ENCODE measurements around the gene IFFO2. TPM values are rescaled to one million over a fixed set of nuclear protein-coding genes. Genes with fewer than 3 reads are reported as not detected.

The IFFO2 gene
- total and polyA plus RNA-seq, 2 of the 8 experiments (the other 6 are each of a cell fraction or from before 2014, with no cell fraction given) = 6.6 to 10.4 TPM

GRCh38 chr1:18974005-18974404 is 17.5 kb upstream of the IFFO2 start:
- Histone ChIP-seq H4K20me1 (replicated peaks in 1 of 2; ENCODE audit: control insufficient read depth in 1 of 2, insufficient read depth in 2 of 2, low read length in 2 of 2) (no peaks in the 10 kb centered on the region), H3K14ac (ENCODE audit: insufficient read length) (no peak overlapping the region), H3K4me2 (ENCODE audit: insufficient read depth in 1 of 2, low read depth in 2 of 2, low read length in 2 of 2) (no peak overlapping the region), H3K27me3 (replicated peaks in 1 of 4; ENCODE audit: control insufficient read depth in 3 of 4, extremely low read depth in 1 of 4, insufficient read depth in 3 of 4, low read length in 3 of 4) (no peaks in the 10 kb centered on the region), H2BK12ac (ENCODE audit: low read depth, low read length) (no peak overlapping the region), H2BK15ac (ENCODE audit: low read length) (no peak overlapping the region), H3K4ac (replicated peaks; ENCODE audit: insufficient read length, low read depth, low read length) (no peak overlapping the region), H3K27ac (ENCODE audit: low read depth, low read length) (no peak overlapping the region), H3K18ac (ENCODE audit: extremely low read depth, low read length) (no peak overlapping the region), H3K79me1 (ENCODE audit: low read depth, low read length) (no peaks in the 10 kb centered on the region), H4K5ac (ENCODE audit: insufficient read length, low read depth, low read length) (no peak overlapping the region), H4K91ac (replicated peaks; ENCODE audit: insufficient read length, low read length) (no peak overlapping the region), H3K4me1 (replicated peaks in 1 of 4; ENCODE audit: control insufficient read depth in 3 of 4, insufficient read depth in 4 of 4, low read length in 3 of 4) (no peaks in the 10 kb centered on the region), H2AFZ (ENCODE audit: low read length) (no peak overlapping the region), H3K79me2 (ENCODE audit: control insufficient read depth in 1 of 2, insufficient read depth in 2 of 2, low read length in 2 of 2) (no peaks in the 10 kb centered on the region), H2BK5ac (ENCODE audit: low read depth, low read length) (no peak overlapping the region), H2BK120ac (replicated peaks; ENCODE audit: low read depth, low read length) (no peak overlapping the region), H4K8ac (ENCODE audit: extremely low read depth, insufficient read depth, low read length) (no peak overlapping the region), H2AK5ac (ENCODE audit: low read depth, low read length) (no peak overlapping the region), H2BK20ac (ENCODE audit: low read length) (no peak overlapping the region), H3K56ac (replicated peaks; ENCODE audit: insufficient read length, low read depth, low read length) (no peak overlapping the region), H3K4me3 (ENCODE audit: extremely low read depth in 1 of 4, insufficient read depth in 2 of 4, low read depth in 3 of 4, low read length in 4 of 4) (no peak overlapping the region), H3K36me3 (ENCODE audit: control insufficient read depth in 2 of 4, insufficient read depth in 4 of 4, low read length in 3 of 4) (no peaks in the 10 kb centered on the region), H3K23me2 (ENCODE audit: low read depth, low read length) (no peaks in the 10 kb centered on the region), H3K9me3 (ENCODE audit: insufficient read depth in 2 of 2, low read depth in 1 of 2, low read length in 1 of 2) (no peaks in the 10 kb centered on the region), H3K9ac (replicated peaks in 1 of 4; ENCODE audit: extremely low read depth in 1 of 4, low read depth in 3 of 4, low read length in 3 of 4) (no peak overlapping the region), H3K23ac (ENCODE audit: insufficient read length) (no peak overlapping the region)
- ChIA-PET POLR2A (ENCODE audit: partially characterized antibody) (interaction anchor here (2.4 kb wide), 1 partner anchor 19 kb away, joined by 5 read pairs; no protein-coding TSS in a partner anchor), CTCF (ENCODE audit: partially characterized antibody) (interaction anchor here (1.2 to 2.6 kb wide), 4 partner anchors 12 to 90 kb away, joined by 3 to 13 read pairs (median 8); no protein-coding TSS in a partner anchor)
- WGBS, 2 experiments (ENCODE audit: extremely low coverage in 1 of 2, insufficient coverage in 1 of 2, insufficient read length in 1 of 2, insufficient replicate concordance in 2 of 2, low coverage in 1 of 2, low lambda C conversion rate in 2 of 2, missing lambda C conversion rate in 1 of 2) = 88% methylated on average over 8 of the region's 8 CpGs; no CpG with 5 or more reads in 1 of the 2 experiments
- no peak for FAIRE-seq
- DNase-seq (ENCODE audit: low read depth in 1 of 2, low spot score in 2 of 2) = no peak
- TF ChIP-seq POLR2AphosphoS5 (IDR thresholded peaks at IDR 0.05; ENCODE audit: low read depth, low read length) (no peak), EGR1 (IDR thresholded peaks at IDR 0.05; ENCODE audit: borderline replicate concordance, low read depth, low read length) (no peak), EZH2 (IDR thresholded peaks at IDR 0.05; ENCODE audit: low read depth, low read length, severe bottlenecking) (no peak), USF2 (IDR thresholded peaks at IDR 0.05; ENCODE audit: low read length) (no peak), POU5F1 (IDR thresholded peaks at IDR 0.05; ENCODE audit: low read depth, low read length) (no peak), SIN3A (conservative IDR thresholded peaks at IDR 0.05 in 1 of 2, IDR thresholded peaks at IDR 0.05 in 1 of 2; ENCODE audit: low read depth in 1 of 2, low read length in 2 of 2) (no peak), CTBP2 (IDR thresholded peaks at IDR 0.05; ENCODE audit: borderline replicate concordance, insufficient read depth, insufficient read length, low read length) (no peak), HDAC6 (IDR thresholded peaks at IDR 0.05; ENCODE audit: low read depth, low read length) (no peak), CBX5 (IDR thresholded peaks at IDR 0.05; ENCODE audit: low read depth, low read length) (no peak), GABPA (IDR thresholded peaks at IDR 0.05; ENCODE audit: borderline replicate concordance, insufficient read depth, low read length) (no peak), RAD21 (IDR thresholded peaks at IDR 0.05 in 1 of 2, conservative IDR thresholded peaks at IDR 0.05 in 1 of 2; ENCODE audit: low read depth in 2 of 2, low read length in 2 of 2) (no peak)
- TF ChIP-seq, protein P1, sequence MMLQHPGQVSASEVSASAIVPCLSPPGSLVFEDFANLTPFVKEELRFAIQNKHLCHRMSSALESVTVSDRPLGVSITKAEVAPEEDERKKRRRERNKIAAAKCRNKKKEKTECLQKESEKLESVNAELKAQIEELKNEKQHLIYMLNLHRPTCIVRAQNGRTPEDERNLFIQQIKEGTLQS (IDR thresholded peaks at IDR 0.05; ENCODE audit: insufficient read depth, low read depth, low read length) = no peak
